Vagina (tissue), 2 donors: ENCODE measurements around the gene MAML2. TPM values are rescaled to one million over a fixed set of nuclear protein-coding genes. Genes with fewer than 3 reads are reported as not detected.

Experiments
- DNase-seq, 2 donors: peaks; one replicate each; pipeline ENCODE4 v3.0.0-alpha.2; 2017; ENCODE audit errors: extremely low spot score in 2 of 2
- H3K27ac ChIP-seq: fragments of 200-600 bp; sonication (generic); one replicate; pipeline ENCODE4 v1.5.1; 2019
- H3K27me3 ChIP-seq: fragments of 200-600 bp; sonication (generic); one replicate; pipeline ENCODE4 v1.5.1; 2019
- H3K36me3 ChIP-seq, 2 donors: fragments of 200-600 bp; sonication (generic); one replicate each; pipeline ENCODE4 v1.5.1; 2017 to 2019
- H3K4me1 ChIP-seq: fragments of 200-600 bp; sonication (generic); one replicate; pipeline ENCODE4 v1.5.1; 2019
- H3K4me3 ChIP-seq, 2 donors: fragments of 200-600 bp; sonication (generic); 1 replicate in 1 of 2; 2 replicates in 1 of 2; pipeline ENCODE4 v1.5.1; 2016 to 2019
- H3K9me3 ChIP-seq: fragments of 200-600 bp; sonication (generic); one replicate; pipeline ENCODE4 v1.5.1; 2019
- CTCF ChIP-seq, 3 experiments: fragments of 450-650 bp in 2 of 3; fragments of 200-600 bp in 1 of 3; sonication (generic) in 1 of 3; IDR thresholded peaks; one replicate each; pipeline ENCODE4 v1.5.1; 2017 to 2019; ENCODE audit warnings: antibody characterized with exemption in 3 of 3, mild to moderate bottlenecking in 2 of 3, moderate library complexity in 2 of 3
- POLR2A ChIP-seq, 2 donors: fragments of 450-650 bp; IDR thresholded peaks; one replicate each; pipeline ENCODE4 v1.6.1; 2017; ENCODE audit warnings: antibody characterized with exemption in 2 of 2, mild to moderate bottlenecking in 2 of 2, moderate library complexity in 2 of 2
- POLR2AphosphoS5 ChIP-seq, 2 donors: sonication (generic); formaldehyde crosslinking; IDR thresholded peaks; one replicate each; pipeline ENCODE4 v1.9.0; 2017; ENCODE audit warnings: antibody characterized with exemption in 2 of 2, mild to moderate bottlenecking in 2 of 2, low read depth in 1 of 2; ENCODE audit not compliant: insufficient read depth in 1 of 2
- intact Hi-C: fragments of 100-400 bp; cut with DNase I; formaldehyde crosslinking; loops from one replicate; pipeline ENCODE4 v1.15.1; 2023
- total RNA-seq: library from RNA; depleted of rRNA; stranded (reverse); fragments of >200 nt; gene quantifications from one replicate; pipeline ENCODE4 v1.2.3, GENCODE V29; 2016

The MAML2 gene
- total RNA-seq, 1 donor from 2014 or later, result 36.3 TPM

GRCh38 chr11:96267496-96268032 lies 75.4 kb downstream of the MAML2 start:
- Histone ChIP-seq H3K36me3 (no peaks in the 10 kb centered on the region), H3K9me3 (no peaks in the 10 kb centered on the region), H3K4me1 (peaks cover 54% of the 10 kb centered on the region), H3K27ac (peak overlapping the region; percentile 55), H3K4me3 (no peak overlapping the region), H3K27me3 (no peaks in the 10 kb centered on the region)
- intact Hi-C loops, result no loop called here
- no peak for DNase-seq
- TF ChIP-seq POLR2A (IDR thresholded peaks at IDR 0.05), result no peak
- TF ChIP-seq POLR2AphosphoS5 (IDR thresholded peaks at IDR 0.05; ENCODE audit: insufficient read depth in 1 of 2, low read depth in 1 of 2), result no peak
- TF ChIP-seq CTCF (IDR thresholded peaks at IDR 0.05), result no peak

GRCh38 chr11:96267001-96267495 lies 75.9 kb downstream of the MAML2 start:
- no peaks in the 10 kb centered on the region for H3K27me3 ChIP-seq
- no peak for DNase-seq
- H3K4me3 ChIP-seq, result no peak overlapping the region
- peaks cover 54% of the 10 kb centered on the region for H3K4me1 ChIP-seq
- H3K27ac ChIP-seq, result peak overlapping the region; percentile 55
- TF ChIP-seq CTCF (IDR thresholded peaks at IDR 0.05) (no peak), POLR2AphosphoS5 (IDR thresholded peaks at IDR 0.05; ENCODE audit: insufficient read depth in 1 of 2, low read depth in 1 of 2) (no peak), POLR2A (IDR thresholded peaks at IDR 0.05) (no peak)
- intact Hi-C loops, result no loop called here
- H3K36me3 ChIP-seq, result no peaks in the 10 kb centered on the region
- no peaks in the 10 kb centered on the region for H3K9me3 ChIP-seq

- Histone ChIP-seq H3K27ac (peak overlapping the region; percentile 69), H3K4me3 (no peak overlapping the region), H3K4me1 (peaks cover 56% of the 10 kb centered on the region), H3K9me3 (no peaks in the 10 kb centered on the region), H3K36me3 (no peaks in the 10 kb centered on the region), H3K27me3 (no peaks in the 10 kb centered on the region)
- TF ChIP-seq POLR2AphosphoS5 (IDR thresholded peaks at IDR 0.05; ENCODE audit: insufficient read depth in 1 of 2, low read depth in 1 of 2) (no peak), POLR2A (IDR thresholded peaks at IDR 0.05) (no peak), CTCF (IDR thresholded peaks at IDR 0.05) (no peak)
- no peak for DNase-seq
- intact Hi-C loops, result no loop called here
These were observed 77.0 kb downstream of the MAML2 start for GRCh38 chr11:96265972-96266371.

- no peak for DNase-seq
- peaks cover 63% of the 10 kb centered on the region for H3K4me1 ChIP-seq
- intact Hi-C loops, result no loop called here
- H3K36me3 ChIP-seq, result no peaks in the 10 kb centered on the region
- no peak overlapping the region for H3K4me3 ChIP-seq
- no peak for TF ChIP-seq POLR2A (IDR thresholded peaks at IDR 0.05)
- no peak for TF ChIP-seq CTCF (IDR thresholded peaks at IDR 0.05)
- no peak for TF ChIP-seq POLR2AphosphoS5 (IDR thresholded peaks at IDR 0.05; ENCODE audit: insufficient read depth in 1 of 2, low read depth in 1 of 2)
- H3K9me3 ChIP-seq, result no peaks in the 10 kb centered on the region
- no peaks in the 10 kb centered on the region for H3K27me3 ChIP-seq
- peak overlapping the region; percentile 69 for H3K27ac ChIP-seq
These were observed 77.7 kb downstream of the MAML2 start for GRCh38 chr11:96265220-96265737.

GRCh38 chr11:96264364-96264763 lies 78.6 kb downstream of the MAML2 start:
- no peak for DNase-seq

More at GRCh38 chr11:96264364-96264763, 78.6 kb downstream of the MAML2 start:
- no peaks in the 10 kb centered on the region for H3K36me3 ChIP-seq
- no peaks in the 10 kb centered on the region for H3K27me3 ChIP-seq
- TF ChIP-seq POLR2AphosphoS5 (IDR thresholded peaks at IDR 0.05; ENCODE audit: insufficient read depth in 1 of 2, low read depth in 1 of 2) (no peak), POLR2A (IDR thresholded peaks at IDR 0.05) (no peak), CTCF (IDR thresholded peaks at IDR 0.05) (no peak)
- H3K4me3 ChIP-seq, result no peak overlapping the region
- peak overlapping the region; percentile 69 for H3K27ac ChIP-seq
- H3K9me3 ChIP-seq, result no peaks in the 10 kb centered on the region
- intact Hi-C loops, result no loop called here
- H3K4me1 ChIP-seq, result peaks cover 73% of the 10 kb centered on the region
